ENCODE results near the gene LSM14A. TPM values are rescaled to one million over a fixed set of nuclear protein-coding genes. Genes with fewer than 3 reads are reported as not detected.
"Not testable (repeated sequence)": the region's sequence is repeated elsewhere in the genome, so short reads cannot be mapped to it uniquely, and the experiment has no call there.

The LSM14A gene
- total RNA-seq, 2 experiments from 2014 or later = 109 TPM

- CTCF ChIA-PET = interaction anchor here (0.6 to 0.7 kb wide), 2 partner anchors 13 to 30 kb away, joined by 3 to 4 read pairs; no protein-coding TSS in a partner anchor
- POLR2A ChIA-PET = no interaction called here
Observed at GRCh38 chr19:34151439-34151838, 20.9 kb upstream of the LSM14A start.

- POLR2A ChIA-PET = interaction anchor here (0.6 kb wide), 1 partner anchor 52 kb away, joined by 3 read pairs; no protein-coding TSS in a partner anchor
- CTCF ChIA-PET = no interaction called here
Observed at GRCh38 chr19:34154401-34154800, 17.9 kb upstream of the LSM14A start.

- POLR2A ChIA-PET = no interaction called here
- CTCF ChIA-PET = no interaction called here
Observed at GRCh38 chr19:34155686-34156085, 16.6 kb upstream of the LSM14A start.

GRCh38 chr19:34158966-34159365, 13.3 kb upstream of the LSM14A start:
- CTCF ChIA-PET, POLR2A ChIA-PET: not testable (repeated sequence)

GRCh38 chr19:34159541-34159940, 12.8 kb upstream of the LSM14A start:
- POLR2A ChIA-PET = not testable (repeated sequence)
- CTCF ChIA-PET = interaction anchor here (0.6 kb wide), 1 partner anchor 11 kb away, joined by 3 read pairs; no protein-coding TSS in a partner anchor

GRCh38 chr19:34161902-34162301, 10.4 kb upstream of the LSM14A start:
- CTCF ChIA-PET, POLR2A ChIA-PET: not testable (repeated sequence)

- ChIA-PET CTCF (no interaction called here), POLR2A (no interaction called here)
Observed at GRCh38 chr19:34165295-34165738, 7.0 kb upstream of the LSM14A start.

- CTCF ChIA-PET = interaction anchor here (2.6 kb wide), 1 partner anchor 24 kb away, joined by 5 read pairs; no protein-coding TSS in a partner anchor
- POLR2A ChIA-PET = not testable (repeated sequence)
Observed at GRCh38 chr19:34169475-34170199, 2.7 kb upstream of the LSM14A start.

GRCh38 chr19:34171539-34171876, 796 bp upstream of the LSM14A start:
- ChIA-PET CTCF (interaction anchor here (0.5 to 2.6 kb wide), 2 partner anchors 26 to 370 kb away, joined by 4 to 5 read pairs; no protein-coding TSS in a partner anchor), POLR2A (interaction anchor here (0.5 to 1.6 kb wide), 4 partner anchors 37 to 374 kb away, joined by 3 to 8 read pairs (median 4); no protein-coding TSS in a partner anchor)

- CTCF ChIA-PET = interaction anchor here (1.5 kb wide), 1 partner anchor 9 kb away, joined by 3 read pairs; no protein-coding TSS in a partner anchor
- POLR2A ChIA-PET = interaction anchor here (0.5 to 1.6 kb wide), 2 partner anchors 38 to 42 kb away, joined by 3 to 8 read pairs; no protein-coding TSS in a partner anchor
Observed at GRCh38 chr19:34172661-34173192, 423 bp downstream of the LSM14A start.

- POLR2A ChIA-PET = interaction anchor here (0.5 to 0.7 kb wide), 2 partner anchors 42 to 504 kb away, joined by 3 read pairs; partner anchors contain the start of gene ZNF302
- CTCF ChIA-PET = interaction anchor here (1.5 kb wide), 1 partner anchor 8 kb away, joined by 3 read pairs; no protein-coding TSS in a partner anchor
Observed at GRCh38 chr19:34173193-34173956, 1.1 kb downstream of the LSM14A start.

GRCh38 chr19:34175173-34175572, 2.9 kb downstream of the LSM14A start:
- POLR2A ChIA-PET = not testable (repeated sequence)
- CTCF ChIA-PET = interaction anchor here (0.7 kb wide), 1 partner anchor 27 kb away, joined by 3 read pairs; no protein-coding TSS in a partner anchor

GRCh38 chr19:34176581-34176980, 4.3 kb downstream of the LSM14A start:
- POLR2A ChIA-PET = no interaction called here
- CTCF ChIA-PET = no interaction called here

- ChIA-PET POLR2A (no interaction called here), CTCF (no interaction called here)
Observed at GRCh38 chr19:34178274-34178610, 5.9 kb downstream of the LSM14A start.

- CTCF ChIA-PET = interaction anchor here (0.5 kb wide), 1 partner anchor 37 kb away, joined by 5 read pairs; no protein-coding TSS in a partner anchor
- POLR2A ChIA-PET = no interaction called here
Observed at GRCh38 chr19:34179066-34179465, 6.8 kb downstream of the LSM14A start.

GRCh38 chr19:34180273-34180672, 8.0 kb downstream of the LSM14A start:
- POLR2A ChIA-PET = no interaction called here
- CTCF ChIA-PET = no interaction called here

- ChIA-PET CTCF (no interaction called here), POLR2A (no interaction called here)
Observed at GRCh38 chr19:34180709-34181108, 8.4 kb downstream of the LSM14A start.

- ChIA-PET CTCF (interaction anchor here (1.3 kb wide), 1 partner anchor 8 kb away, joined by 3 read pairs; the partner anchor contains the start of gene LSM14A), POLR2A (no interaction called here)
Observed at GRCh38 chr19:34181111-34181864, 9.0 kb downstream of the LSM14A start.

GRCh38 chr19:34182125-34182524, 9.8 kb downstream of the LSM14A start:
- POLR2A ChIA-PET = no interaction called here
- CTCF ChIA-PET = interaction anchor here (1.3 kb wide), 1 partner anchor 9 kb away, joined by 3 read pairs; the partner anchor contains the start of gene LSM14A

All from activated CD8-positive, alpha-beta memory T cell treated with anti-CD3 and anti-CD28 coated beads for 36 hours (primary cell).